MM.1S (cell line): ENCODE results near the gene TMED8.

Experiments used
- CTCF ChIP-seq: fragments of 300-600 bp; sonication (generic); IDR thresholded peaks from 2 replicates; pipeline ENCODE4 v1.5.1; 2016; ENCODE audit warnings: antibody characterized with exemption, low read length, mixed read lengths
- EZH2 ChIP-seq: fragments of 300-600 bp; sonication (generic); optimal IDR thresholded peaks from 2 replicates; pipeline ENCODE3; 2017; ENCODE audit warnings: low read depth, mild to moderate bottlenecking, antibody characterized with exemption, low read length, mixed read lengths

GRCh38 chr14:77306851-77307496 lies 69.9 kb downstream of the TMED8 start:
- TF ChIP-seq CTCF (no peak), EZH2 (no peak)
